IPS-15b (cell line): ENCODE results near the gene MYO1F.
"Not testable (repeated sequence)": the region's sequence is repeated elsewhere in the genome, so short reads cannot be mapped to it uniquely, and the experiment has no call there.

Source experiments
- H3K27me3 ChIP-seq: one replicate; pipeline ENCODE4 v1.6.1; 2013; ENCODE audit warnings: low read length; ENCODE audit not compliant: control insufficient read depth, insufficient read depth
- H3K36me3 ChIP-seq: one replicate; pipeline ENCODE4 v1.6.1; 2013; ENCODE audit warnings: low read length; ENCODE audit not compliant: control insufficient read depth, insufficient read depth
- H3K4me1 ChIP-seq: one replicate; pipeline ENCODE4 v1.6.1; 2013; ENCODE audit warnings: mild to moderate bottlenecking, low read length; ENCODE audit not compliant: control insufficient read depth, insufficient read depth
- H3K4me3 ChIP-seq: one replicate; pipeline ENCODE4 v1.5.1; 2013; ENCODE audit warnings: low read depth, low read length
- H3K9ac ChIP-seq: one replicate; pipeline ENCODE4 v1.6.1; 2013; ENCODE audit warnings: low read depth, mild to moderate bottlenecking, low read length
- H3K9me3 ChIP-seq: one replicate; pipeline ENCODE4 v1.6.1; 2013; ENCODE audit warnings: mild to moderate bottlenecking, low read length; ENCODE audit not compliant: control insufficient read depth, insufficient read depth

Gene MYO1F

DNA sequence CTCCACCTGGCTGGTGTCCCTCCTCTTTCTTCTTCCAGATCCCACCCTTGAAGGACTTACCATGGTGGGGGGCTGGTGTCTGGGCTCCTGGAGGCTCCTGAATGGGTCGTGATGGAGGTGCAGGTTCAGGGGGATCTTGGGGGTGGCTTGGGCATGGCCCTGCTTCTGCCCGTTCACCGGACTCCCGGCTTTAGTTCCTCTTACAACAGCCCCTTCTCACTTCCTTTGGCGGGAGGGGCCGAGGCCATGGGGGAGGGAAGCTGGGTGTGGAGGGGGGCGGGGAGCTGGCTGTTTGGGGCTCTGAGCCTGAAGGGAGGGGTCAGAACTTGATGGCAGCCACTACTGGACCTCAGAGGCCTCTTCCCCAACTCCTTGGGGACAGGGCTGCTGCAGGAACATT, at the start of gene MYO1F:
Gene MYO1F, minus strand, starts transcription at position 196 of the 400 bp plus-strand sequence. Its CDS starts 133 bp downstream, at position 63.
- H3K4me1 ChIP-seq: peaks cover 9% of the 10 kb centered on the region
- no peak within 1 kb of the TSS for H3K4me3 ChIP-seq

DNA sequence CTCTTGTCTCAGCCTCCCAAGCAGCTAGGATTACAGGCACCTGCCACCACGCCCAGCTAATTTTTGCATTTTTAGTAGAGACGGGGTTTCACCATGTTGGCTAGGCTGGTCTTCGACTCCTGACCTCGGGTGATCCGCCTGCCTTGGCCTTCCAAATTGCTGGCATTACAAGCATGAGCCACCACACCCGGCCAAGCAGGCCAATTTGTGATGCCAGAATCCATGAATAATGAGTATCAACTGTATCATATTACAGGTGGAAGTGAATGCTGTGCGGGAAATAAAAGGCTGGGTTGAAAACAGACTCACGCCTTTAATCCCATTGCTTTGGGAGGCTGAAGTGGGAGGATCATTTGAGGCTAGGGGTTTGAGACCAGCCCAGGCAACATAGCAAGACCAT, 49.6 kb upstream of the MYO1F start:
- Histone ChIP-seq H3K4me1 (peaks cover 9% of the 10 kb centered on the region), H3K9ac (no peak overlapping the region), H3K27me3 (no peaks in the 10 kb centered on the region), H3K36me3 (no peaks in the 10 kb centered on the region), H3K9me3 (no peaks in the 10 kb centered on the region), H3K4me3 (no peak overlapping the region)

More for the DNA sequence above, at the start of gene MYO1F:
- Histone ChIP-seq H3K27me3 (no peaks in the 10 kb centered on the region), H3K9me3 (no peaks in the 10 kb centered on the region), H3K9ac (no peak within 1 kb of the TSS), H3K36me3 (no peaks in the 10 kb centered on the region)

DNA sequence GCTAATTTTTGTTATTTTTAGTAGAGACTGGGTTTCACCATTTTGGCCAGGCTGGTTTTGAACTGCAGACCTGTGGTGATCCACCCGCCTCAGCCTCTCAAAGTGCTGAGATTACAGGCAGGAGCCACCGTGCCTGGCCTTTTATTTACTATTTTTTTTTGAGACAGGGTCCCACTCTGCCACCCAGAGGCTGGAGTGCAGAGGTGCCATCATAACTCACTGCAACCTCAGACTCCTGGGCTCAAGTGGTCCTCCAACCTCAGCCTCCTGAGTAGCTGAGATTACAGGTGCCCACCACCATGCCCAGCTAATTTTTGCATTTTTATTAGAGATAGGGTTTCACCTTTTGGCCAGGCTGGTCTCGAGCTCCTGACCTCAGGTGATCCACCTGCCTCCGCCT, 45.6 kb upstream of the MYO1F start:
- H3K36me3 ChIP-seq, H3K27me3 ChIP-seq: not testable (repeated sequence)

DNA sequence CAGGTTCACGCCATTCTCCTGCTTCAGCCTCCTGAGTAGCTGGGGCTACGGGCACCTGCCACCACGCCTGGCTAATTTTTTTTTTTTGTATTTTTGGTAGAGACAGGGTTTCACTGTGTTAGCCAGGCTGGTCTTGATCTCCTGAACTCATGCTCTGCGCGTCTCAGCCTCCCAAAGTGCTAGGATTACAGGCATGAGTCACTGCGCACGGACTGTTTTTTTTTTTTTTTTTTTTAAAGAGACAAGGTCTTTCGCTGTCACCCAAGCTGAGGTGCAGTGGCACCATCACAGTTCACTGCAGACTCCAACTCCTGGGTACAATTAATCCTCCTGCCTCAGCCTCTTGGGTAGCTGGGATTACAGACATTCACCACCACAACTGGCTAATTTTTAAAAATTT, 41.5 kb upstream of the MYO1F start:
- no peak overlapping the region for H3K4me3 ChIP-seq
- no peaks in the 10 kb centered on the region for H3K9me3 ChIP-seq
- H3K9ac ChIP-seq: no peak overlapping the region
- no peaks in the 10 kb centered on the region for H3K36me3 ChIP-seq
- H3K4me1 ChIP-seq: no peaks in the 10 kb centered on the region
- H3K27me3 ChIP-seq: no peaks in the 10 kb centered on the region

More for the DNA sequence above, 45.6 kb upstream of the MYO1F start:
- H3K9ac ChIP-seq, H3K4me1 ChIP-seq, H3K9me3 ChIP-seq, H3K4me3 ChIP-seq: not testable (repeated sequence)

DNA sequence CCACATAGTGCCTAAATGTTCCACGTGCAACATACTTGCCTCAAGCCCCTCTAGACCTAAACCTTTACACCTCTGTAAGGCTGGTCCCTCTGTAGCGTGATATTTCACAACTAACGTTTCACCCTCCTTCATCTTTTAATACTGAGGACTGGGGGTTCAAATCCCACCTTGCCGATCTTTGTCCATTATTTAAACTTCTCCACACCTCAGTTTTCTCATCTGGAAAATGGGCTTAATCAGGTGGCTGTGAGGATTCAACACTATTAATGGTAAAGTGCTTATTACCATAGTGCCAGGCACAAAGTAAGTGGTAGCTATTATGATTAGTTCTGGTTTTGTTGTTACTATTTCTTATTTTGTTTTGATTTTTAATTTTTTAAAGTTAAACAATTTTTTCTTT, 40.7 kb upstream of the MYO1F start:
- Histone ChIP-seq H3K4me3 (no peak overlapping the region), H3K36me3 (no peaks in the 10 kb centered on the region), H3K4me1 (no peaks in the 10 kb centered on the region), H3K9me3 (no peaks in the 10 kb centered on the region), H3K27me3 (no peaks in the 10 kb centered on the region), H3K9ac (no peak overlapping the region)

DNA sequence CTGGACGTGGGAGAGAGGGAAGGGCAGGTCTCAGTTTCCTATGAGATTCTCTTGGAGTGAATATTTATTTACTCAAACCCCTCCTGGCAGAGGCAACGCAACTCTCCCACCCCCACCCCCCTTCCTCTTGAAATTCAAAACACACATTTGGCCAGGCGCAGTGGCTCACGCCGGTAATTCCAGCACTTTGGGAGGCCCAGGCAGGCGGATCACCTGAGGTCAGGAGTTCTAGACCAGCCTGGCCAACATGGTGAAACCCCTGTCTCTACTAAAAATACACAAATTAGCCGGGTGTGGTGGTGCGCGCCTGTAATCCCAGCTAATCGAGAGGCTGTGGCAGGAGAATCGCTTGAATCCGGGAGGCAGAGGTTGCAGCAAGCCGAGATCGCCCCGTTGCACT, 40.1 kb upstream of the MYO1F start:
- not testable (repeated sequence) for H3K9me3 ChIP-seq, H3K4me3 ChIP-seq, H3K36me3 ChIP-seq, H3K27me3 ChIP-seq, H3K9ac ChIP-seq, H3K4me1 ChIP-seq

DNA sequence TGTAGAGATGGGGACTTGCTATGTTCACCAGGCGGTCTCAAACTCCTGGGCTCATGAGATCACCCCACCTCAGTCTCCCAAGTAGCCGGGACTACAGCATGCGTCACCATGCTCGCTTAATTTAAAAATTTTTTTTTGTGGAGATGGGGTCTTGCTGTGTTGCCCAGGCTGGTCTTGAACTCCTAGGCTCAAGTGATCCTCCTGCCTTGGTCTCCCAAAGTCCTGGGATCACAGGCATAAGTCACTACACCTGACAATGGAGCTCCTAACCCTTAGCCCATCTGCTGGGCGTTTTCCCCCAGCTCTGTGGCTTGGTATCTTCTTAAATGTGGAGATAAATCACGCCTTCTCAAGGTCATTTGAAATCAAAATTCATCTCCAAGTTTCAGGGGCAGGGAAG, 39.6 kb upstream of the MYO1F start:
- no peak overlapping the region for H3K4me3 ChIP-seq

DNA sequence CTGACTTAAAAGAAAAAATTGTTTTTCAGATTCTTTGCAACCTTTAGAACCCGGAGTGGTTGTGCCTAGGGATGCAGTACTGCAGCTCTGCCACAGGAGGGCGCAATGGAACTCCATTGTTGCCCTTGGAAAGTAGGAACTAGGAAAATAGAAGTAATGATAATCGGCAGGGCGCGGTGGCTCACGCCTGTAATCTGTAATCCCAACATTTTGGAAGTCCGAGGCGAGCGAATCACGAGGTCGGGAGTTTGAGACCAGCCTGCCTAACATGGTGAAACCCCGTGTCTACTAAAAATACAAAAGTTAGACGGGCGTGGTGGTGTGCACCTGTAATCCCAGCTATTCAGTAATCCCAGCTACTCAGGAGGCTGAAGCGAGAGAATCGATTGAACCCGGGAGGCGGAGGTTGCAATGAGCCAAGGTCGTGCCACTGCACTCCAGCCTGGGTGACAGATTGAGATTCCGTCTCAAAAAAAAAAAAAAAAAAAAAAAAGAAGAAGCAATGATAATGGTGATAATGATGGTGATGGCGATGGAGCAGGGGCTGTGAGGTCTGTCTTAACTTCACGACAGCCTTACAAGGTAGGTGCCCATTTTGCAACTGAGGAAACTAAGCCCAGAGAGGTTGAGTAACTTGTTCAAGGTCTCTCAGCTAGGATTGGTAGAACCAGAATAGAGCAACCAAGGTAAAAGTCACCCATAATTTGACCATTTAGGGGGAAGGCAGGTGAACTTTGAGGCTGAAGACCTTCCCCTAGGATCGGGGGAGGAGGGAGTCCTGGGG, 38.8 kb upstream of the MYO1F start:
- H3K9ac ChIP-seq: no peak overlapping the region
- no peak overlapping the region for H3K4me3 ChIP-seq
- no peaks in the 10 kb centered on the region for H3K9me3 ChIP-seq
- no peaks in the 10 kb centered on the region for H3K27me3 ChIP-seq
- H3K4me1 ChIP-seq: peaks cover 5% of the 10 kb centered on the region
- no peaks in the 10 kb centered on the region for H3K36me3 ChIP-seq

More for the DNA sequence above, 39.6 kb upstream of the MYO1F start:
- no peaks in the 10 kb centered on the region for H3K27me3 ChIP-seq
- H3K9me3 ChIP-seq: no peaks in the 10 kb centered on the region
- no peaks in the 10 kb centered on the region for H3K36me3 ChIP-seq
- no peak overlapping the region for H3K9ac ChIP-seq
- H3K4me1 ChIP-seq: peaks cover 3% of the 10 kb centered on the region

DNA sequence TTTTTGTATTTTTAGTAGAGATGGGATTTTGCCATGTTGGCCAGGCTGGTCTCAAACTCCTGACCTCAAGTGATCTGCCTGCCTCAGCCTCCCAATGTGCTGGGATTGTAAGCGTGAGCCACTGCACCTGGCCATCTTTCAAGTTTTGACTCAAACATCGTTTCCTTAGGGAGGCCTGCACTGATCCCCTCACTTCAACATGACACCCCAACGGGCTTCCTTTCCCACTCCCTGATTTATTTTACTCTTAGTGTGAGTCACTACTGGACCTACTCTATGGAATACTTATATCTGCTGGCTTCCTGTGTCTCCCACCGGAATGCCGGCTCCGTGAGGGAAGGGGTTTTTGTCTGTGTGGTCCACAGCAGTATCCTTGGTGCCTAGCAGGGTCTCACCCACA, 37.8 kb upstream of the MYO1F start:
- H3K9me3 ChIP-seq: no peaks in the 10 kb centered on the region

DNA sequence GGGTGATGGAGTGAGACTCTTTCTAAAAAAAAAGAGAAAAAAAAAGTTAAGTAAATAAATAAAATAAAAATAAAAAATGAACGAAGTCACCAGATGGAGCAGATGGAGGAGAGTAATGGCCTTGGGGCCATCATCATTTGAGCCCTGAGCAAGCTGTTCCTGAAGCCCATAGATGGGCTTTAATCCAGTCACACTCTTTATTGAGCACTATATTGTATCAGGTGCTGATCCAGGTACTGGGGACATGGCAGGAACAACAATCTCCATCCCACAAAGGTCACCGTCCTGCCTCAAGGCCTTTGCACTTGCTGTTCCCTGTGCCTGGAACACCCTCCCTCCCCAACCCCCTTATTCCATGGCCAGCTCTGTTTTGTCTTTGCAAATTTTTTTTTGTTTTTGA, 37.2 kb upstream of the MYO1F start:
- no peak overlapping the region for H3K9ac ChIP-seq
- no peaks in the 10 kb centered on the region for H3K27me3 ChIP-seq
- H3K4me1 ChIP-seq: peaks cover 8% of the 10 kb centered on the region
- H3K36me3 ChIP-seq: no peaks in the 10 kb centered on the region
- no peaks in the 10 kb centered on the region for H3K9me3 ChIP-seq
- H3K4me3 ChIP-seq: no peak overlapping the region

More for the DNA sequence above, 37.8 kb upstream of the MYO1F start:
- no peaks in the 10 kb centered on the region for H3K27me3 ChIP-seq
- H3K36me3 ChIP-seq: no peaks in the 10 kb centered on the region
- H3K4me3 ChIP-seq: no peak overlapping the region
- peaks cover 5% of the 10 kb centered on the region for H3K4me1 ChIP-seq
- H3K9ac ChIP-seq: no peak overlapping the region

DNA sequence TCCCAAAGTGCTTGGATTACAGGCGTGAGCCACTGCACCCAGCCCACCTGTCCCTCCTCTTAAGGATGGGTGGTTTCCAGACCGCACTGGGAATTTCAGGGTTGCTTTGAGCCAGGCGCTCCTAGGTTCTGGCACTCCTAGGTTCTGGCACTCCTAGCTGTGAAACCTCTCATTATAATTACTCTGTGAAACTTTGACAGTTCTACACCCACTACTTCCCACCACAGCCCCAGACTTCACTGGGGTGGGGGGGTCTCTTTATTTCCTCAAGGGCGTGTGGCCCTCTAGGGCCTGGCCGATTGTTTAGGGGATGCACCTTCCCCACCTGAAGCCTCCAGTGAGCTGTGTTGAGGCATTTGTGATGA, 35.5 kb upstream of the MYO1F start:
- no peaks in the 10 kb centered on the region for H3K27me3 ChIP-seq
- no peaks in the 10 kb centered on the region for H3K36me3 ChIP-seq
- no peak overlapping the region for H3K9ac ChIP-seq
- no peak overlapping the region for H3K4me3 ChIP-seq
- no peaks in the 10 kb centered on the region for H3K9me3 ChIP-seq
- H3K4me1 ChIP-seq: peaks cover 14% of the 10 kb centered on the region

DNA sequence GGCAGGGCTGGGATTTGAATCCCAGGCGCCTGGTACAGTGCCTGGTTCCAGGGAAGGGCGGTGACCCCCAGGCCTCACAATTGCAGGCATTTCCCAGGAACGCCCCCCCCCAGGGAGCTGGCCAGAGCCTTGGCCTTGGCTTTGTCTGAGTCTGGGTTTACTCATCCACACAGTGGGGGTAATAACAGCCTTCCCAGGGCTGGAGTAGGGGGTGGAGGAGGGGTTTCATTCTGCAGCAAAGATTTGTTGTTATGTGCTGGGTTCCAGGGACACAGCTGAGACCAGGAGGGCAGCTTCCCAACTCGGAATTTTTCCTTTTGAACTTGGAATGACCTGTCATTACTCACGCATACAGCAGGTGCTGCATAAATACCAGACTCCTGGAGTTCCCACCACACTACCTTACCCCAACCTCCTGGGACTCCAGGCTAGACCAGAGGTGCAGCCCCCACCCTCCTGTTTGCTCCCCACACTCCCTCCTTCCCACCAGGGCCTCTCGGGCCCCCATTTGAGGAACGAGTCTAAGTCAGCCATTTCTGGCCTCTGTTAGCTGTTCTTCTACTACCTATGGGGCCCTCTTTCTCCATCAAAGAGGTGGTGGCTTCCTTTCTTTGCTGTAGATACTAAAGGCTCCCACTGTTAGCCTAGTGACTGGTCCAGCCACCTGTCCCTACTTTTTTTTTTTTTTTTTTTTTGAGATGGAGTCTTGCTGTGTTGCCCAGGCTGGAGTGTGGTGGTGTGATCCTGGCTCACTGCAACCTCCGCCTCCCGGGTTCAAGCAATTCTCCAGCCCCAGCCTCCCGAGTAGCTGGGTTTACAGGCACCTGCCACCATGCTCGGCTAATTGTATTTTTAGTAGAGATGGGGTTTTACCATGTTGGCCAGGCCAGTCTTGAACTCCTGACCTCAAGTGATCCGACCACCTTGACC, 34.9 kb upstream of the MYO1F start:
- Histone ChIP-seq H3K4me1 (peaks cover 14% of the 10 kb centered on the region), H3K9ac (no peak overlapping the region), H3K4me3 (no peak overlapping the region), H3K9me3 (no peaks in the 10 kb centered on the region), H3K36me3 (no peaks in the 10 kb centered on the region), H3K27me3 (no peaks in the 10 kb centered on the region)
